ENCODE measurements around the gene TSPYL4. TPM values are rescaled to one million over a fixed set of nuclear protein-coding genes. Genes with fewer than 3 reads are reported as not detected.

TSPYL4 gene
- polyA plus RNA-seq, 4 donors, result 53.5 to 62.3 (median 58.5) TPM

DNA sequence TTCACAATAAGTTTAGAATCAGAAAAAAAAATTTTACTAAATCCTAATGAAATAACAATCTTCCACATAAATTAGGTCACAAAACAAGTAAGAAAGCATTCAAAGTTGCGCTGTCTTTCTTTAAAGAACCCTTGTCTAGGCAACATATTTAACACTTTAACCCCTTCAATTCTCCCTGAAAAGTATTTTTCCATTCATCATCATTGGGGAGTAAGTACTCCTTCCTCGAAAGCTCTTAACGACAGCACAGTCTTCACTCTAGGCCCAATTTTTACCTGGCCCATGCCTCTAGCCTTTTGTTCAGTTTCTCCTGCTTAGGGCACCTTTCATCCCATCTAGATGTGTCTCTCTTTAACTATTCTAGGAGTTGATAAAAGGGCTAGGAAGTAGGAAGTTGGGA, 23.2 kb upstream of the TSPYL4 start:
- no peak for DNase-seq (ENCODE audit: low read depth in 4 of 4, low spot score in 2 of 4)

DNA sequence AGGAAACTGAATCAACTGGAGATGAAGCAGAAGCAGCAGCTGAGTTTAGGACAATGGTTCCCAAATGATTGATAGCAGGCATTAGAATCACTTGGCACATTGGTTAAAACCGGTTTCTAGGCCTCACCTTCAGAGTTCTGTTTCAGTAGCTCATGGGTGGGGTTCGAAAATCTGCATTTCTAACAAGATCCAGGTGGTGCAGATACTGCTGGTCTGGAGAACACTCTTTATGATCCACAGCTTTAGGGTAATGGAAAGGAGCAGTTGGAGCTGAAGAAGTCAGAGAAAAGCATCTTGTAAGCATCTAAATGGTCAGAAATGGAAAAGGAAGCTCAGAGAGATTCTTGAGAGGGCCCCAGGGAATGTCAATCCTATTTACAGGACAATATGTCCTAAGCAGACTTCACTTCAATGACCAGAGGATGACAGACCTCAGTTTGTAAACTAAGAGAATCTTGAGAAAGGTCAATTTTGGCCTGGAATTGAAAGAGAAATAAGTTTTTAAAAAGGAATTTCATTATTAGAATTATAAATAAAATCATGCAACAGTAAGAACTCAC, 17.4 kb upstream of the TSPYL4 start:
- DNase-seq (ENCODE audit: low read depth in 4 of 4, low spot score in 2 of 4), result no peak

DNA sequence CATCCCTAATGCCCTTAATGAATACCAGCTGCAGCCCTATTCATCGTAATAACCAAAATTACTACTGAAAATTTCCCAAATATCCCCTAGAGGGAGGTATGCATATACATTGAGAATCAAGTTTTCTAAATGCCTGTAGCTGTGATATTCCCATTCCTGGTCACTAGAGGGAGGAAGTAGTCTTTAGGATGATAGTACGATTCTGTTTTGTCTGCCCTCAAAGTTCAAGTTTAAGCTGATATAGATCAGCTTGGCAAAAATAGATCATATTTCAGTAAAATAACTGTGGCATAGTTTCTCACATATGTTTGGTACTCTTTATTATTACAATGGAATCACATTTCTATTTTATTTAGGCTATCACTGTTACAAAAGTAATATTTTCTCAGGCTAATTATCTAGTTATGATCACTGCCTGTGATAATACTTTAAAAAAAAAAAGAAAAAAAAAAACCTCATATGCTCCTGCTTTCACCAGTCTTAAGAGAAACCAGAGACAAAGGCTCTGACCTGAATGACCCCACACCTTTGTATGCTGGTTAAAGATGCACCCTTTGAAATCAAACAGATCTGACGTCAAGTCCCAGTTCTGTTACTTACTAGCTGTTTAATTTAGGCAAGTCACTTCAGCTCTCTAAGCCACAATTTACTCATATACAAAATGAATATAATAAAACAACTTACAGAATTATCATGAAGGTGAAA, 14.9 kb upstream of the TSPYL4 start:
- DNase-seq (ENCODE audit: low read depth in 4 of 4, low spot score in 2 of 4), result peak in 1 of 4 donors; percentile 62

DNA sequence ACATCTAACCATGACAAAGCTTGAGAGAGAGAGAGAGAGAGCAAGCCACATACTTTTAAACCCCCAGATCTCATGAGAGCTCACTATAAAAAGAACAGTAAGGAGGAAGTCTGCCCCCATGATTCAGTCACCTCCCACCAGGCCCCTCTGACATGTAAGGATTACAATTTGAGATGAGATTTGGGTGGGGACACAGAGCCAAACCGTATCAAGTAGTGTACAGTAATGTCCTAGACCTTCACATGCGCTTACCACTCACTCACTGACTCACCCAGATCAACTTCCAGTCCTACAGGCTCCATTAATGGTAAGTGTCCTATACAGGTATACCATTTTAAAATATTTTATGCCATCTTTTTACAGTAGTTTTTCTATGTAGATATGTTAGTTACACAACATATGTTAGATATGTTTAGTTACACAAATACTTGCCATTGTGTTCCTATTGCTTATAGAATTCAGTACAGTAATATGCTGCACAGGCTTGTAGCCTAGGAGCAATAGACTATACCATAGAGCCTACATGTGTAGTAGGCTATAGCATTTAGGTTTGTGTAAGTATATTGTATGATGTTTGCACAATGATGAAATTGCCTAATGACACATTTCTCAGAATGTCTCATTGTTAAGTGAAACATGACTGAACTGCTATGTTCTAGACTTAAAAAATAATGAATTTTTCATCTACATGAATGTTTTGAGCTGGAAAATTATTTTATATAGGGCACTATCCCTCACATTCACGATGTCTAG, 14.1 kb upstream of the TSPYL4 start:
- DNase-seq (ENCODE audit: low read depth in 4 of 4, low spot score in 2 of 4), result no peak

DNA sequence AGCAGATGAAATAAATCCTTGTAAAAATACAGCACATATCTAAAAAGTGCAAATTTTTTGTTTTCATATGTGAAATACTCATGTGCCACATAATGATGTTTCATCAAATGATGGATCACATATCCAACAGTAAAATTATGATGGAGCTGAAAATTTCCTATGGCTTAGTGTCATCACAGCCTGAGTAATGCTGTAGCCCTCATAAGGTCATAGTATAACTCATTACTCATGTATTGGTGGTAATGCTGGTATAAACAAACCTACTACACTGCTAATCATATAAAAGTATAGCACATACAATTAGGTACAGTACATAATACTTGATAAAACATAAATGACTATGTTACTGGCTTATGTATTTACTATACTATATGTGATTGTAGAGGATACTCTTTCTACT, 12.9 kb upstream of the TSPYL4 start:
- no peak for DNase-seq (ENCODE audit: low read depth in 4 of 4, low spot score in 2 of 4)

DNA sequence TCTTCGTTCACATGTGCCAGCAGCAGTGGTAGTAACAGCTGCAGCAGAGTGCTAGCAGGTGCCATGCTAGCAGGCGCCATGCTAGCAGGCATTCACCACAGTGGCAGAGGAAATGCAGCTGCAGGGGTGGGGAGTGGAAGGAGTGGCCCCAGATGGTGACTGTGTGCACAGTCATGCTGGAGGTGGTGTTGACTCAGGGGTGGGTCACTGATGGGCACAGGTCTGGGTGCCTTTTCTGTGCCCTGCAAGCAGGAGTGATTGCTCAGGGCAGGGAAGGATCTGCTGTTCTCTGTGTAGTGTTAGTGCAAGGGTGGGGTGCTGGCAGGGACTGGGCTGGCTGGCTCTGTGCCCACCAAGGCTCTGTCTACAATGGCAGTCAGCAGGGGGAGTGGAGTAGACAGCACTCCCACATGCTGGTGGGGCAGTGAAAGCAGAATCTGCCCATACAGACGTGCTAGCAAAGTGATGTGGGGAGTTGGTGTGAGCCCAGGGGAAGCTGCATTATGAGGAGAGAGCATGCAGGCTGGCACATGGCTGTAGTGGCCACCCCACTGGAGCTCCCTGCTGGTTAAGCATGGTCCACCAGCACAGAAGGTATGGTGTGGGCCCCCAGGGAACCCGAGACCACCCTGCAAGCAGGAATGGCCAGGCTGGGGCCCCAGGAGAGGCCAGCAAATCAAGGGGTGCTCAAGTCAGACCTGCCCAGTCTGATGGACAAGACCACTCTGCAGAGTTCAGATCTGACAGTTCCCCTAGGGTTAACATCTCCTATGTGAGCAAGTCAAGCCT, 11.4 kb upstream of the TSPYL4 start:
- DNase-seq (ENCODE audit: low read depth in 4 of 4, low spot score in 2 of 4), result no peak

DNA sequence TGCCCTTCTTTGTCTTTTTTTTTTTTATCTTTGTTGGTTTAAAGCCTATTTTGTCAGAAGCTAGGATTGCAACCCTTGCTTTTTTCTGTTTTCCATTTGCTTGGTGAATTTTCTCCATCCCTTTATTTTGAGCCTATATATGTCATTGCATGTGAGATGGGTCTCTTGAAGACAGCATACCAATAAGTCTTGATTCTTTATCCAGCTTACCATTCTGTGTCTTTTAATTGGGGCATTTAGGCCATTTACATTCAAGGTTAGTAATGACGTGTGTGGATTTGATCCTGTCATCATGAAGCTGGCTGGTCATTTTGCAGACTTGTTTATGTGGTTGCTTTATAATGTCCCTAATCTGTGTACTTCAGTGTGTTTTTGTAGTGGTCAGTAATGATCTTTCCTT, 9.5 kb upstream of the TSPYL4 start:
- no peak for DNase-seq (ENCODE audit: low read depth in 4 of 4, low spot score in 2 of 4)

DNA sequence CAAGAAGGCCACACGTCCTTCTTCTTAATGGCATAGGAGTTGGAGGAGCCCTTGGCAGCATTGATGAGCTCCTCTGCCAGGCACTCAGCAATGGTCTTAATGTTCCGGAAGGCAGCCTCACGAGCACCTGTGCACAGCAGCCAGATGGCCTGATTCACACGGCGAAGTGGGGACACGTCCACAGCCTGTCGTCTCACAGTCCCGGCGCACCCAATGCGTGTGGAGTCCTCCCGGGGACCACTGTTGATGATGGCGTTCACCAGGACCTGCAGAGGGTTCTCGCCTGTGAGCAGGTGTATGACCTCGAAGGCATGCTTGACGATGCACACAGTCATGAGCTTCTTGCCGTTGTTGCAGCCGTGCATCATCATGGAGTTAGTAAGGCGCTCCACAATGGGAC, 4.6 kb upstream of the TSPYL4 start:
- no peak for DNase-seq (ENCODE audit: low read depth in 4 of 4, low spot score in 2 of 4)

DNA sequence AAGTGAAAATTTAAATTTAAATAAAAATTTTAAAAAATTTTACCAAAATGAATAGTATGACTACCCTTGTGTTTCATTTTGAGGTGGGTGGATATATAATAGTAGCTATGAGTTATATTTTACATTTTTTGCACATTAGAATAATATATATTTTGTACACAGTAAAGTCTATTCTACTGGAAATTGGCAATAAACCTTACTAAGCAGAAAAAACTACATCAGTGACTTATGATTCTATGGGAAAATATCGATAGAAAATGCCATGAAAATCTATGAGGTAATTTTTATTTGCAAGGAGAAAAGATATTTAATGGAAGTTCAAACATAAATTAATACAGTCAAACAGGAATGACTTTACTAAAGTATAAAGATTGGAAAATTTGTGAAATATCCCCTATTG, 2.8 kb upstream of the TSPYL4 start:
- no peak for DNase-seq (ENCODE audit: low read depth in 4 of 4, low spot score in 2 of 4)

DNA sequence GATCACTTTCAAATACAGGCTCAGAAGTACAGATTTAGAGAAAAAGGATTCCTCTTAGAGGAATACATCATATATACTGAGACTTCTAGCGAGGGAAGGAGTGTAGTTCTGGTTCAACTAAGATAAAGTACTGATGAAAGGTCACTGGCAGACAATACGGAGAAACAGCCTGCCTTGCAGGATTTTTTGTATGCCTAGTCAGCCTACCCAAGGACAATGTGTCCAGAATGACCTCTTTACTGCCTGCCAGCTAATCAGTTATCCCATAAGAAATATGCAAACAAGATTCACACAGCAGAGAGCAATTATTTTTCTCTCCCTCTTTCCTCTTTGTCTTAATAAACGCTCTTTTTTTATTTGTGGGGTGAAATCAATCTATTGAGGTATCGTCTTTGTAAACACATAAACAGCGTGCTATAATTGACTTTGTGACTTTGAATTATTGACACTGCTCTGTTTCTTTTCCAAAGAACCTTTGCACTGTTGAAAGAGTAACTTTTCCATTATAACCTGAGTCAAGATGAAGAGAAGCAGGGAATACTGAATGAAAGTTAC, 1.4 kb upstream of the TSPYL4 start:
- DNase-seq (ENCODE audit: low read depth in 4 of 4, low spot score in 2 of 4), result no peak

DNA sequence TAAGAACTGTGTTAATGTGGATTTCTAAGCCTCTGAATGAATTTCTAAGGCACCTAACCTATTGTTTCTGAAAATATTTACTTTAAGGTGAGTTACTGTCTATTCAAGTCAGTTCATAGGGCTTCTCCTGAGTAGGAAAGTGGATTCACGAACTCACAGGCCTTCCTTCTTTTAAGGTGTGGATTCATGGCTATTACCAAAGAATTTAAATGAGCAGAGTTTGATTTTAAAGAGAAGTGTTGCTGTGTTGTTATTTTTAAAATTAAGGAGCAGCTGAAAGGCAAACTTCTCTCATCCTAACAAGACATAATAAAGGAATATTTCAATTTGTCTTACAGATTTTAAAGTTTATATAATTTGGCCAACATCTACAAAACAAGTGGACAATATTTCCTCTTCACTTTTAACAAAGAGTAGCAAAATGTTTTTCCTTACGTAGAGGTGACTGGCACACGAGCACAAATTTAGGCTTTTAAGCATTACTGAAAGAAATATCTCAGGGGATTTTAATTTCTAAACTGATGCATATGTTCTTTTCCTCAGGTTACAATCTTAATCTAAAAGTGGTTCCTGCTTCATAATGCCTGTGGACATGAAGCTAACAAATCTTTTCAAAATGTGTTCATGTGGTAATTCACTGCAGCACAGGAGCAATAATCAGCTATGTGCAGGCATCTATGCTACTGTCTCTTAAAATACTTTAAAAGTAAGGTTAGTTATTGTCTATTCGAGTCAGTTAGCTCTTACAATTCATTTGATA, 602 bp upstream of the TSPYL4 start:
- DNase-seq (ENCODE audit: low read depth in 4 of 4, low spot score in 2 of 4), result no peak

DNA sequence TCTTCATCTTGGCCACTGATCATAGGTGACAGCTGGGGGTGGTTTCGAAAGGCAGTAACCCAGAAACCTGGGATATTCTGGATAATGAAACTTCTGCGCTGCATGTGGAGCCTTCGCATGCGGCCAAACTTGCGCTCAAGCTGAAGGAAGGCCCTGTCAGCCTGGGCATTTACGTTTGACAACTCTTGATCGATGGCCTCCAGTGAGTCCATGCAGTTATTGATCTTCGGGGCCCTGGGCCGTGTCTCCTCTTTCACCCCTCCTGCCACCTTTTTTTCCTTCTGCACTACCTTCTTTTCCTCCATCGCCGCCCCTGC, 729 bp downstream of the TSPYL4 start:
- DNase-seq (ENCODE audit: low read depth in 4 of 4, low spot score in 2 of 4), result no peak

DNA sequence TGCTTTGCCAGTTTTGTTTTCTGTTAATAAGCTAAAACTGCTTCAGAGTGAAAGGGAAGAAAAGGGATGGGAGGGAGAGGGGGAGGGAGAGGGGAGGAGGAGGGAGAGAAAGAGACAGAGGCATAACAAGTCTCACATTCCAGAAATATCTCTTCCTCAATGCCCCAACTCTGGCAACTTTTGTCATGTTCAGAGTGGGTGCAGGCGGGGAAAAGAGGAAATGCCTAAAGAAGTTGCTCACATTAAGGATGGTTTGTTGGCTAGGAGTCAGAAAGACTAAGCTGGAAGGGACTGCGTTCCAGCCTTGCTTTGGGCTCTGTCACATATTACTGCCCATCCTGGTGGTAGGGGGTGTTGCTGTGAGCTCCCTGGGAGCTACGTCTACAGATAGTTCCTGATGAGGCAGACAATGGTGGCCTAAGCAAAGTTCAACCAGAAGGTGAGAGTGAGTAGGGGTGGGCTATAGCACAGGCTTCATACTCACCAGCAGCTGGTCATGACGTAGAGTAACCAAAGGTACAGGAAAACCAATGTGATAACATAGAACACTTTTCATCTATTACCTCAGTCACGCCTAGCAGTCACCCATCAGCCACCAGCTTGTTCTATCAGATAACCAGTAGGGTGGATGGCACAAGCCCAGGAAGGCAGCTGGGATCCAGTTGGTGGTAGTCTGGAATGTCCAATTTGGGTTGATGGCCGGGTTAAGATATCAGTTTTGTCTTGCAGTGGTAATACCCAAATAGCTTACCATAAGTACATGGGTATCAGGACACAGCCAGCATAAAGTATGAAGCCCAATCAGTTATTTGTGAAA, 2.1 kb downstream of the TSPYL4 start:
- no peak for DNase-seq (ENCODE audit: low read depth in 4 of 4, low spot score in 2 of 4)

DNA sequence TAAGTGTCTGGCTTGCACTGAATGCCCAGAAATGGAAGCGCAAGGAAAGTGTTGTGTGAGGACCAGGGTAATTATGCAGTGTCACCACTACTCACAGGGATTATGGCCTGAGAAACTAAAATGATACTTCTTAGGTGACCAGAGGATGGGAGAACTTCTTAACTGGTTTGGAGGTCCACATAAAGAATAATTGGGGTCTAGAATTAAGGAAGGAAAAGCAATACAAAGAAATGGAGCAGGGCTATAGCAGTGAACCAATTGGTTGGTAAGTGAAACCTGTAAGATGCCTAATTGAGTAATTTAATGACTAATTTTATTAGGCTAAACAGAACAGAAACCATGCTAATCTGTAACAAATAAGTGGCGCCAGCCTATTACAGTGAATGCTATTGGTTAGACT, 5.3 kb downstream of the TSPYL4 start:
- no peak for DNase-seq (ENCODE audit: low read depth in 4 of 4, low spot score in 2 of 4)

DNA sequence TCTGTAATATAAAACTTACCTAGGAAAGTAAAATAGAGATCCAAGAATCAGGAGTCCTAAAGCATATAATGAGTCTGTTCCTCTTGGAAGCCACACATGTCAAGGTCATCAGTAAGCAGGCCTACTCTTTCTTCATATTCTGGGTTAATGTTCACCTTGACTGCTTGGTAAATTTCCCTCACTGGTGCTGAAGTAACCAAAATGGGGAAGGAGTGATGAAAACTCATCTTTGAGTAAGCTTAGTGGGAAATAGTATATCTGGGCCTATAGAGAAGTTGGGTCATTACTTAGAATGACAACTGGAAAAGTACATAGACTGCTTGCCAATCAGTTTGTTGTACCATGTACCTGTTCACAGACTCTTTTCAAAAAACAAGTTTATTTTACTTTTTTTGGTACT, 6.6 kb downstream of the TSPYL4 start:
- no peak for DNase-seq (ENCODE audit: low read depth in 4 of 4, low spot score in 2 of 4)

DNA sequence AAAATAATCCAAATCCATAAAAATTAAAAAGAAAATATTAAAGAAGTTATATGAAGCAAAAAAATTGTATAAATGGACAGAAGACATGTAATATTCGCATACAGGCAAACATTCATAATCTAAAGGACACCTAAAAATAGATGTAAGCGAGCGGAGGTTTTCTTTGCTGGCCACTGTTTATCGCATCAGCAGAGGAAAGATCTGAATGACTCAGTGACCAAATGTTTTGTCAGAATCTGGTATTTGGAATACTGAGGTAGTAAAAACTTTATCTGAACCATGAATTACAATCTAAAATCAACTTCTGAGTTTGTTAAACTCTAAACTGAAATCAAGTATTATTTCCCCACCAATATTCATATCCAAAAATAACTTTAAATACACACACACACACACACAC, 7.8 kb downstream of the TSPYL4 start:
- no peak for DNase-seq (ENCODE audit: low read depth in 4 of 4, low spot score in 2 of 4)

DNA sequence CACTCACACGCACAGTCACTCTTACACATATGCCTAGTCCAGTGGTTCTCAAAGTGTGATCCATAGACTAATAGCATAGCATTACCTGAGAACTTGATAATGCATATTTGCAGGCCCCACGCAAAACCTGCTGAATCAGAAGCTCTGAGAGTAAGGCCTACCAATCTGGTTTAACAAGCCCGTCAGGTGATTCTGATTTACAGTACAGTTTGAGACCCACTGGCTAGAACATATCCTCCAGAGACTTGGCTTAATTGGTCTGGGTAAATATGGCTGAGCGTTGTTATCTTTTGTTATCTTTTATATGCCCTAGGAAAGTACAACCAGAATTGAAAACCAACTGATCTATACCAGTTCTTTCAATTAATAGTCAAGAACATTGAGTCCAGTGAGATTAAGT, 9.6 kb downstream of the TSPYL4 start:
- no peak for DNase-seq (ENCODE audit: low read depth in 4 of 4, low spot score in 2 of 4)

DNA sequence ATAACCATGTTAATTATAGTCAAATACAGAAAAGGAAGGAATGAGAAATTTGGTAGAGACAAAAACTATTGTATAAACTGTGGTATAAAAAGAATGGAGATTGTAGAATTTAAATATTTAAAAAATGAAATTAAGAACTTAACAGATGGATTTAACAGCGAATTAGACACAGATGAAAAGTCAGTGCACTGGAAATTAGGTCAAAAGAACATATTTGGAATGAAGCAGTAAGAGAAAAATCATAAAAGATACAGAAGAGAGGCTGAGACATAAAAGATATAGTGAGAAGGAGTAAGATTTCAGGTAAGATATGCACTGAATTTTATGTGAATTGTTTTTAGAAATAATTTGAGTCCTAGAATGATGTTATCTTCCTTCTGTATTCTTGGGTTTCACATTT, 14.0 kb downstream of the TSPYL4 start:
- no peak for DNase-seq (ENCODE audit: low read depth in 4 of 4, low spot score in 2 of 4)

DNA sequence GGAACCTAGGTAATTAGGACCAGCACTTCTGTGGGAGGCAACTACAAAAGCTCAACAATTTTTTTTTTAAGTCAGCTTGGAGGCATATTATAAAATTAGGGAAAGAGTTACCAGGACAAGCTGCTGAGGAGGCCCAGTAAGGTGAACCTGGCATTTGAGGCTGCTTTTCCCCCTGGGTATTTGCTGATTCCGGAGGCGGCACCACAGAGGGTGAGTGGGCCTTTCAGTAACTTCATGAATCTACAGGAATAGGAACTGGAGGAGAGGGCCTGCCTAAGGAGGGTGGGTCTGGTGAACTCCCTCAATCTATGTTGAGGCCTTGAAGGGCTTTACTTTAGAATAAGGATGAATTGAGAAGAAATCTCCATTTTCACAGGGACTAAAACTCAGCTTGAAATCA, 14.6 kb downstream of the TSPYL4 start:
- no peak for DNase-seq (ENCODE audit: low read depth in 4 of 4, low spot score in 2 of 4)

DNA sequence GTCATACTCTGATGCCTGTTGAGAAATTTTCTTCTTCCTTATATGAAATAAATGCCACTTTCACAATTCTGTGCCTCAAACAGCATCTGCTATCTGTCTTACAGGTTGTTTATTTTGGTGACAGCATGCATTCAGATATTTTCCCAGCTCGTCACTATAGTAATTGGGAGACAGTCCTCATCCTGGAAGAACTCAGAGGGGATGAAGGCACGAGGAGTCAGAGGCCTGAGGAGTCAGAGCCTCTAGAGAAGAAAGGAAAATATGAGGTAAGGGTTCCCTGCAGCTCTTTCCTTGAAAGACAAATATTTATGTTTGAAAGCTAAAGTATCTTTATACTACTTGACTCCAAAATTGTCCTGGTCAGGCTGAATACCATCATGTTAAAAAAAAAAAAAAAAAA, 15.8 kb downstream of the TSPYL4 start:
- no peak for DNase-seq (ENCODE audit: low read depth in 4 of 4, low spot score in 2 of 4)

Data from left renal cortex interstitium (tissue), 4 donors.